Measurements from ENCODE around the gene AUTS2.

AUTS2 gene

DNA sequence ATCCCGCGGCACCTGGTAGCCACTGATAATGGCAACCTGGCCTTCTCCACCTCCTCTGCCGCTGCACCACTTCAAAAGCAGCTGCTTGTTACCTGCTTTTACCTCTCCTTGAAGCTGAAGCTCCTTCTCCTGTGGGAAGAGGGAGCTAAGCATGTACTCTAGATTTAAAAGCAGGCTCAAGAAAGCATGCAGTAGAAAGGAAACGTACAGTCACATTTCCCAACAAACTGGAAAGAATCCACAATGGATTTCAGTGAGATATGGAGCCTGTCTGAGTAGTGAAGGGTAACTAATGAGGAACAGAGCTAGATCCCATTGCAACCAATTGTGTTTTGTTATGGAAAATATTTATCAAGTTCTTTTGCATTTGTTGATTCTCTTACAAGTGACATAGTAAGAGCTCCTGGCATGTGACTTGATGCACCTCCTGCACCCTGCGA is 1076.3 kb downstream of the AUTS2 start:
- TF ChIP-seq, protein P1, sequence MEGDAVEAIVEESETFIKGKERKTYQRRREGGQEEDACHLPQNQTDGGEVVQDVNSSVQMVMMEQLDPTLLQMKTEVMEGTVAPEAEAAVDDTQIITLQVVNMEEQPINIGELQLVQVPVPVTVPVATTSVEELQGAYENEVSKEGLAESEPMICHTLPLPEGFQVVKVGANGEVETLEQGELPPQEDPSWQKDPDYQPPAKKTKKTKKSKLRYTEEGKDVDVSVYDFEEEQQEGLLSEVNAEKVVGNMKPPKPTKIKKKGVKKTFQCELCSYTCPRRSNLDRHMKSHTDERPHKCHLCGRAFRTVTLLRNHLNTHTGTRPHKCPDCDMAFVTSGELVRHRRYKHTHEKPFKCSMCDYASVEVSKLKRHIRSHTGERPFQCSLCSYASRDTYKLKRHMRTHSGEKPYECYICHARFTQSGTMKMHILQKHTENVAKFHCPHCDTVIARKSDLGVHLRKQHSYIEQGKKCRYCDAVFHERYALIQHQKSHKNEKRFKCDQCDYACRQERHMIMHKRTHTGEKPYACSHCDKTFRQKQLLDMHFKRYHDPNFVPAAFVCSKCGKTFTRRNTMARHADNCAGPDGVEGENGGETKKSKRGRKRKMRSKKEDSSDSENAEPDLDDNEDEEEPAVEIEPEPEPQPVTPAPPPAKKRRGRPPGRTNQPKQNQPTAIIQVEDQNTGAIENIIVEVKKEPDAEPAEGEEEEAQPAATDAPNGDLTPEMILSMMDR (IDR thresholded peaks at IDR 0.05; ENCODE audit: control insufficient read depth, extremely low read depth, insufficient read depth) = no peak

DNA sequence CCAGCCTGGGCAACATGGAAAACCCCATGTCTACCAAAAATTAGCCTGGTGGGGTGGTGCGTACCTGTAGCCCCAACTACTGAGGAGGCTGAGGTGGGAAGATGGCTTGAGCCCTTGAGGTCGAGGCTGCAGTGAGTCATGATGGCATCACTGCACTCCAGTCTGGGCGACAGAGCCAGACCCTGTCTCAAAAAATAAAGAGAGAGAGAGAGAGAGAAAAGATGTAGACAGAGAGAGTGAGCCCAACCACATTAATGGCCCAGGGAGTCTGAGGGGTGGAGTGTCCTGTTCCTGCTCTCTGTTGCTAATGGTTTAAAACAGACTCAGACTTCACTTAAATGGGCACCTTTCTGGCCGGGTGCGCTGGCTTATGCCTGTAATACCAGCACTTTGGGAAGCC is 1078.0 kb downstream of the AUTS2 start:
- no peak for DNase-seq (ENCODE audit: low read depth)
- TF ChIP-seq, protein P1 (IDR thresholded peaks at IDR 0.05; ENCODE audit: control insufficient read depth, extremely low read depth, insufficient read depth) = no peak
- H3K4me3 ChIP-seq (ENCODE audit: low read depth, low read length) = no peak overlapping the region

More for the DNA sequence above, 1076.3 kb downstream of the AUTS2 start:
- no peak for DNase-seq (ENCODE audit: low read depth)
- H3K4me3 ChIP-seq (ENCODE audit: low read depth, low read length) = no peak overlapping the region

DNA sequence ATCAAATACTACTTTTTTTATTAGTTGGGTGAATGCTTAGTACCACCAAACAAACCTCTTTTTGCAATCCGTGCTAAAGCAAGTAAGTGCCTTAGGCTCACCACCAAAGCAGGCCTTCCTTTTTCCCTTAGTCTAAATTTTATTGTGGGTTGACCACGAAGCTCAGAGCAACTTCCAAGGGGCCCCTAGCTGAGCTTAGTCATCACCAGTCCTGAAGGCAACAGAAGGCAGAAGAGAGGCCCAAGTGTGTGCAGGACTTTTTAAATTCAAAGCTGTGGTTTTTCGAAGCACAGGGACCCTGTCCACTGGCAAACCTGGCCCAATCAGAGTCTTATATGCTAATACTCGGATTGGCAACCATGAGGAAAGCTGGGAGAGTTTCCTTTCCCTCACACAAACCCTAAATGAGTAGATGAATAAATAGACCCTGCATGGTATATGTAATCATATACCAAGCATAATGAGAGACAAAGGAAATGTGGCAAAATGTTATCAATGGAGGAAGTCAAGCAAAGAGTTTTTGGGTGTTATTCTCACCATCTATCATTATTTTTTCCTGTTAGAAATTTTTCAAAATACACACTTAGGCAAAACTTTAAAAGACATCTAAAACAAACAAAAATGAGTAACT is 1080.5 kb downstream of the AUTS2 start:
- no peak for DNase-seq (ENCODE audit: low read depth)
- TF ChIP-seq, protein P1 (IDR thresholded peaks at IDR 0.05; ENCODE audit: control insufficient read depth, extremely low read depth, insufficient read depth) = no peak
- no peak overlapping the region for H3K4me3 ChIP-seq (ENCODE audit: low read depth, low read length)

DNA sequence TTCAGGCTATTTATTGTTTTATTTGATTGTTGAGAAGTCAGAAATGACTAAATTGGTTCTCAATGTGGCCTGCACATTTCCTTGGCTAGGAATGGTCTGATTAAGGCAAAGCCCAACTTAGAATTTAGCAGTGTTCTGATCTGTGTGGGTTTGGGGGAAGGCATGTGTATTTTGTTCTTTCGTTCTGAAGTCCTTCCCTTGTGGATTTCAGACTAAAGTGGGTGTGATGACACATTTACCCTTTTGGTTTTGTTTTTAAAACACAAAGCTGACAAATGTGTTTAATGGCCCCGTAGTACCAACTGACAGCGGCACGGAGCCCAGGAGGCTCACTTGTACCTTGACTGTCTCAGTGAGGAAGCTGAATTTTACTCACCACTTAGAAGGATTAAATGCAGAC is 1081.4 kb downstream of the AUTS2 start:
- no peak for DNase-seq (ENCODE audit: low read depth)
- H3K4me3 ChIP-seq (ENCODE audit: low read depth, low read length) = no peak overlapping the region
- TF ChIP-seq, protein P1 (IDR thresholded peaks at IDR 0.05; ENCODE audit: control insufficient read depth, extremely low read depth, insufficient read depth) = no peak

DNA sequence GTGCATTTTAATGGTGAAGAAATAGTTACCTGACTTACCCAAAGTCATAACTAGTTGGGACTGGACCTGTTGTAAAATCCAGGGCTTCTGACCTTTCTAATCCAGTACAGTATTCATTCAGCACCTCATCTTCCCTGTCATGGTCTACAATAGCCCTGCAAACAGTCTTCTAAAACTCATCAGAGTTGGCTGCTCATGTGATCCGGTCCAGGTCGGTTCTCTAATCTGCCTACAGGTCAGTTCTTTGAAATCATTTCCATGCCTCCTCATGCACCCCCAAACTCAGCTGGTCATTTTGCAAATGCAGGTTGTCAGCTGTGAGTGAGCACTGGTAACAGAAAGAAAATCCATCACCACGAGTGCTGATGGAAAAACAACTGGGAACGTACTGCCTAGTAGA is 1082.0 kb downstream of the AUTS2 start:
- no peak overlapping the region for H3K4me3 ChIP-seq (ENCODE audit: low read depth, low read length)
- DNase-seq (ENCODE audit: low read depth) = no peak
- TF ChIP-seq, protein P1 (IDR thresholded peaks at IDR 0.05; ENCODE audit: control insufficient read depth, extremely low read depth, insufficient read depth) = no peak

DNA sequence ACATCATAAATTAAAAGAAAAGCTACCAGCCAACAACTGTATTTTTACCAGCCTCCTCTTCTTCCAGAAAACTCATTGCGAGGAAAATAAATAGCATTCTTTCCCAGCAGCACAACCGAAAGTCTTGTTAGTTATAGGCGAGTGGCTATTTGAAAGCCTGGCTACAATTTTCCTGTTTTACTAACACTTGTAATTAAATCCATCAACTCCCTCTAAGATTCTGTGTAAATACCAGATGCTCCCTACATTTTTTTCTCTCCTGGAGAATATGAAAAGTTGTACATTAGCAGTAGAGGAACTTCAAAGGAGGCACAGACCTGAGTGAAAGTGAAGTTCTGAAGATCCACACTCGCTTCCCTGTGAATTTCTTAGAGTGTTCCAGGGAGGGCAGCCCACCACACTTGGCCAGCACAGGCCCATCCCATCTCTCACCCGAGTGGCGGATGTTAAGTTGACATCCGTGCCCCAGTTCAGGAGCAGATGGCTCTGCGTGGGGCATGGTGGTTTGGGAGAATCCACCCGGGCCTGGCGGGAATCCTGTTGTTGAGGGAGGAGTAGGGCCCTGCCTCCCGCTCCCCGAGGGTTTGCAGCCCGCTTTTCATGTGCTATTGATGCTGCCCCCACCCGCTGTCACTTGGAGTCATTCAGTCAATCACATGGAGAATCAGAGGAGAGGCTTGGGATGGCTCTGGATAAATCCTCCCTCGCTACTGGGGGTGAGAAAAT is 1082.6 kb downstream of the AUTS2 start:
- no peak for DNase-seq (ENCODE audit: low read depth)
- H3K4me3 ChIP-seq (ENCODE audit: low read depth, low read length) = no peak overlapping the region
- TF ChIP-seq, protein P1 (IDR thresholded peaks at IDR 0.05; ENCODE audit: control insufficient read depth, extremely low read depth, insufficient read depth) = no peak

Measured in LNCaP clone FGC (cell line).